MCF 10A (cell line): ENCODE measurements around the gene RIPOR2. TPM values are rescaled to one million over a fixed set of nuclear protein-coding genes. Genes with fewer than 3 reads are reported as not detected.

ENCODE experiments used
- BruUV-seq: library from RNA; stranded (reverse); fragments of 400-500 nt; replicated peaks from 2 replicates; lab custom pipeline; 2021; lab: Mats Ljungman, UMichigan
- CTCF ChIA-PET: fragments of 300-600 bp; sonication (Branson Sonifier 250); formaldehyde crosslinking; extraction: SDS; loops from one replicate; lab custom pipeline; 2021; ENCODE audit warnings: antibody characterized with exemption, inconsistent platforms; lab: Yijun Ruan, JAX
- POLR2A ChIA-PET: fragments of 300-600, 350-650 bp; sonication (Branson Sonifier 250); formaldehyde crosslinking; extraction: SDS; loops from one replicate; lab custom pipeline; 2020; ENCODE audit warnings: antibody characterized with exemption, inconsistent platforms; lab: Yijun Ruan, JAX
- DNase-seq: peaks from one replicate; pipeline ENCODE4 v3.0.0-alpha.2; 2018; ENCODE audit not compliant: unreplicated experiment
- H3K27ac Mint-ChIP-seq: one replicate; pipeline ENCODE4 v1.8.0; 2022; ENCODE audit warnings: mild to moderate bottlenecking, low read depth, mixed read lengths; ENCODE audit not compliant: unreplicated experiment
- H3K27me3 Mint-ChIP-seq: one replicate; pipeline ENCODE4 v1.8.0; 2022; ENCODE audit warnings: mixed read lengths; ENCODE audit not compliant: insufficient read depth, unreplicated experiment
- H3K36me3 Mint-ChIP-seq: one replicate; pipeline ENCODE4 v1.8.0; 2022; ENCODE audit warnings: mild to moderate bottlenecking, moderate library complexity, mixed read lengths; ENCODE audit not compliant: insufficient read depth, unreplicated experiment
- H3K4me1 Mint-ChIP-seq: one replicate; pipeline ENCODE4 v1.8.0; 2022; ENCODE audit warnings: mixed read lengths; ENCODE audit not compliant: insufficient read depth, unreplicated experiment
- H3K4me3 Mint-ChIP-seq: one replicate; pipeline ENCODE4 v1.8.0; 2022; ENCODE audit warnings: mild to moderate bottlenecking, moderate library complexity, mixed read lengths; ENCODE audit not compliant: unreplicated experiment
- H3K9me3 Mint-ChIP-seq: one replicate; pipeline ENCODE4 v1.8.0; 2022; ENCODE audit warnings: mixed read lengths; ENCODE audit not compliant: unreplicated experiment
- CTCF ChIP-seq: fragments of 200-600 bp; IDR thresholded peaks from one replicate; pipeline ENCODE4 v1.8.0; 2022; ENCODE audit warnings: antibody characterized with exemption, mild to moderate bottlenecking; ENCODE audit not compliant: unreplicated experiment
- intact Hi-C: fragments of 100-400 bp; cut with micrococcal nuclease; formaldehyde crosslinking; loops from 2 replicates; pipeline ENCODE4 v1.14.1; 2022
- total RNA-seq: library from RNA; stranded (reverse); gene quantifications from 2 replicates; pipeline ENCODE4 v1.2.3, GENCODE V29; 2022

RIPOR2 gene
- total RNA-seq, 1 experiment from 2014 or later: 4.9 TPM

- Mint-ChIP-seq H3K27me3 (no peaks in the 10 kb centered on the region), H3K9me3 (peaks cover 6% of the 10 kb centered on the region), H3K27ac (no peak overlapping the region), H3K4me1 (no peaks in the 10 kb centered on the region), H3K4me3 (no peak overlapping the region), H3K36me3 (peaks cover 22% of the 10 kb centered on the region)
- DNase-seq: no peak
- intact Hi-C loops: no loop called here
- TF ChIP-seq CTCF: no peak
- CTCF ChIA-PET: interaction anchor here (1.3 kb wide), 1 partner anchor 202 kb away, joined by 5 read pairs; no protein-coding TSS in a partner anchor
- POLR2A ChIA-PET: no interaction called here
- BruUV-seq: no TSS peak
These were observed 67.0 kb downstream of the RIPOR2 start for GRCh38 chr6:24868765-24869164.

DNA sequence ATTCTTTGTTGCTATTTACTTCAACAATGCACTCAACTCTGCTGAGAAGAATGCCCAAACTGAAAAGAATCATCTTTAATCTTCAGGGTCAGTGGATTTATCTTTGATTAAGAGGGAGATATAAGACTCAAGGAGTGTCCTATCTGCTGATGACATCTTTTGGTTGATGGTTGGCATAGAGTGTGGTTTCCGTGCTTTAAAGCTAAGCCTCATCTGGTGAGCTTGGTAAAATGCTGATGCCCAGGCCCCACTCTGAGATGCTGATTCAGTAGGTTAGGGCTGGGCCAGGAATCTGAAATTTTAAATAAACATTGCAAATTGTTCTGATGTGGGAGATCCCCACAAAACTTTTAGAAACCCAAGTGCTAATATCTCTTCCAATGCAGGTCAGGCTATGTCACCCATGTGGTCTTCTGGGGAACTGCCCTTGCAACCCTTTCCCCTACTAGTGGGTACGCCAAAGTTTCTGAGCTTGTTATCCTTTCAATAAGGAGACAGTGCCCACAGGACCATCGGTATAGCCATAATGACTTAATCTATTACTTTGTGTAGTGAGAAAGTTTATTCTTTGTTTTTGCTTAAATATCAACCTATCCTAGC is 68.6 kb downstream of the RIPOR2 start:
- CTCF ChIA-PET: interaction anchor here (0.8 kb wide), 1 partner anchor 96 kb away, joined by 3 read pairs; no protein-coding TSS in a partner anchor
- H3K36me3 Mint-ChIP-seq: peaks cover 16% of the 10 kb centered on the region
- H3K4me1 Mint-ChIP-seq: no peaks in the 10 kb centered on the region
- BruUV-seq: no TSS peak
- no peak overlapping the region for H3K27ac Mint-ChIP-seq
- intact Hi-C loops: no loop called here
- H3K27me3 Mint-ChIP-seq: no peaks in the 10 kb centered on the region
- TF ChIP-seq CTCF: no peak
- DNase-seq: no peak
- H3K9me3 Mint-ChIP-seq: peaks cover 6% of the 10 kb centered on the region
- POLR2A ChIA-PET: interaction anchor here (0.6 to 2.2 kb wide), 2 partner anchors 147 to 517 kb away, joined by 3 to 10 read pairs; no protein-coding TSS in a partner anchor
- no peak overlapping the region for H3K4me3 Mint-ChIP-seq

DNA sequence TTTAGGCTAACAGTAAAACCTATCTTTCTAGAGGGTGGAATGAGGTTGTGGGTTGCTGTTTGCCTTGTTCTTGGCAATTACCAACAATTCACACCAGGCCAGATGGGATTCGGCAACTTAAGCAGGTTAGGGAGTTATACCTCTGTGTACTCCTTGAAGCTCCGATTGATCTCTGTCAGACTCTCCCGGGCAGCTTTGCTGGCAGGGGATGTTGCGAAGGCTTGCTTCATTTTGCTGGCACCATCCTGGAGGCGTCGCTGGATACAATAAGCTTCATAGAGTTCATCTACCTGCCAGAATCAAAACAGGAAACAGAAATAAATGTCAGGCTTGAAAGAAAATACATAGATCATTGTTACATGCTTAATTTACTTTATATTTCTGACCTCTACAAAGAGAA is 70.6 kb downstream of the RIPOR2 start:
- Mint-ChIP-seq H3K4me3 (no peak overlapping the region), H3K4me1 (peaks cover under 1% of the 10 kb centered on the region), H3K36me3 (peaks cover 22% of the 10 kb centered on the region), H3K27ac (no peak overlapping the region), H3K27me3 (no peaks in the 10 kb centered on the region), H3K9me3 (peaks cover 6% of the 10 kb centered on the region)
- CTCF ChIA-PET: interaction anchor here (0.6 to 1.3 kb wide), 4 partner anchors 53 to 153 kb away, joined by 3 to 7 read pairs (median 5); no protein-coding TSS in a partner anchor
- no peak for DNase-seq
- intact Hi-C loops: no loop called here
- no peak for TF ChIP-seq CTCF
- POLR2A ChIA-PET: interaction anchor here (0.7 to 2.2 kb wide), 7 partner anchors 61 to 201 kb away, joined by 3 to 10 read pairs (median 5); no protein-coding TSS in a partner anchor
- no TSS peak for BruUV-seq

DNA sequence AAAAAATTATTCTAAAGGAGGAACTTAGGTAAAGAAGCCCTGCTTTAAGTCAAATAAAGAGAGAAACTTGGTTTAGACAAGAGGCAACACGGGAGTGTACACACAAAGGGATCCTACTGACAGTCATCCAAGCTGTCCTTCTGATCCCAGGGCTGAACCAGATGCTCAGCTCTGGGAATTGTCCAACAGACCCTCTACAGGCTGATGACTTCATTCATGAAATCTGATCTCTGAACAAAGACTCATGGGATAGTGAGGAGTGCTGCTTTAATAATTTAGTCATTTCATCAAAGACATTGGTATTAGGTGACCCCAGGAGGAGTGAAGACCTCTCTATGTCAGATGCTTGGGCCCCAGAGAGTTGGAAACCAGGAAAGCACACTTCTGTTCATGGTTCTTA is 71.4 kb downstream of the RIPOR2 start:
- Mint-ChIP-seq H3K4me1 (peaks cover 6% of the 10 kb centered on the region), H3K27me3 (no peaks in the 10 kb centered on the region), H3K27ac (no peak overlapping the region), H3K9me3 (peaks cover 6% of the 10 kb centered on the region), H3K36me3 (peaks cover 27% of the 10 kb centered on the region), H3K4me3 (no peak overlapping the region)
- ChIA-PET POLR2A (interaction anchor here (0.9 to 1.9 kb wide), 3 partner anchors 127 to 148 kb away, joined by 5 to 10 read pairs (median 5); no protein-coding TSS in a partner anchor), CTCF (interaction anchor here (1.0 to 1.6 kb wide), 3 partner anchors 150 to 154 kb away, joined by 3 to 5 read pairs (median 5); no protein-coding TSS in a partner anchor)
- no peak for DNase-seq
- intact Hi-C loops: no loop called here
- BruUV-seq: no TSS peak
- no peak for TF ChIP-seq CTCF
